SK-N-SH treated with all-trans-retinoic acid at 6 μM for 48 hours (cell line): ENCODE data around the gene CHRD.
A peak's percentile ranks its signal among the peaks of the same experiment; 100 is the strongest.

Experiments used
- ATAC-seq: fragments of 200-7000 bp; cut with Tn5 transposase; 3 replicates; pipeline ENCODE4 v1.9.1; 2020; ENCODE audit warnings: mild to moderate bottlenecking, moderate library complexity
- ARNTL ChIP-seq: fragments of 450-650 bp; formaldehyde crosslinking; IDR thresholded peaks from 2 replicates; pipeline ENCODE4 v1.5.0; 2020; ENCODE audit warnings: low read depth, mild to moderate bottlenecking, moderate library complexity, borderline replicate concordance
- BACH2 ChIP-seq: fragments of 250-450 bp; sonication (Bioruptor Pico); IDR thresholded peaks from 2 replicates; pipeline ENCODE4 v1.9.0; 2021; ENCODE audit warnings: mild to moderate bottlenecking, borderline replicate concordance
- CREB5 ChIP-seq: fragments of 250-450 bp; sonication (Bioruptor Pico); IDR thresholded peaks from 2 replicates; pipeline ENCODE4 v1.5.1; 2020; ENCODE audit warnings: low read depth, mild to moderate bottlenecking, moderate library complexity
- CSDC2 ChIP-seq: fragments of 250-450 bp; sonication (Bioruptor Pico); IDR thresholded peaks from 2 replicates; pipeline ENCODE4 v1.5.0; 2020; ENCODE audit warnings: mild to moderate bottlenecking, moderate library complexity
- CSRNP3 ChIP-seq: fragments of 250-450 bp; sonication (Bioruptor Pico); IDR thresholded peaks from 2 replicates; pipeline ENCODE4 v1.5.1; 2021; ENCODE audit warnings: mild to moderate bottlenecking, moderate library complexity
- ESRRG ChIP-seq: fragments of 250-450 bp; sonication (Bioruptor Pico); IDR thresholded peaks from 2 replicates; pipeline ENCODE4 v1.6.1; 2021; ENCODE audit warnings: mild to moderate bottlenecking
- GLIS3 ChIP-seq: fragments of 250-450 bp; sonication (Bioruptor Pico); IDR thresholded peaks from 2 replicates; pipeline ENCODE4 v1.5.0; 2020; ENCODE audit warnings: mild to moderate bottlenecking, moderate library complexity
- ISL1 ChIP-seq: fragments of 250-450 bp; sonication (Bioruptor Pico); IDR thresholded peaks from 2 replicates; pipeline ENCODE4 v2.1.2; 2022; ENCODE audit warnings: mild to moderate bottlenecking, moderate library complexity
- OSR1 ChIP-seq: fragments of 250-450 bp; sonication (Bioruptor Pico); IDR thresholded peaks from 2 replicates; pipeline ENCODE4 v1.8.0; 2022; ENCODE audit warnings: moderate library complexity, mild to moderate bottlenecking, inconsistent platforms
- PATZ1 ChIP-seq: fragments of 250-450 bp; sonication (Bioruptor Pico); IDR thresholded peaks from 2 replicates; pipeline ENCODE4 v1.8.0; 2020; ENCODE audit warnings: mild to moderate bottlenecking, moderate library complexity, borderline replicate concordance
- POU6F1 ChIP-seq: fragments of 250-450 bp; sonication (Bioruptor Pico); IDR thresholded peaks from 2 replicates; pipeline ENCODE4 v1.8.0; 2021; ENCODE audit warnings: low read depth, mild to moderate bottlenecking, moderate library complexity, borderline replicate concordance
- PPARA ChIP-seq: fragments of 250-450 bp; sonication (Bioruptor Pico); IDR thresholded peaks from 2 replicates; pipeline ENCODE4 v1.5.0; 2020; ENCODE audit warnings: mild to moderate bottlenecking, borderline replicate concordance
- RARB ChIP-seq: fragments of 250-450 bp; sonication (Bioruptor Pico); IDR thresholded peaks from 2 replicates; pipeline ENCODE4 v1.8.0; 2021; ENCODE audit warnings: mild to moderate bottlenecking, moderate library complexity
- SNAI2 ChIP-seq: fragments of 250-450 bp; sonication (Bioruptor Pico); IDR thresholded peaks from 2 replicates; pipeline ENCODE4 v1.5.0; 2020; ENCODE audit warnings: mild to moderate bottlenecking, moderate library complexity
- TCF4 ChIP-seq: fragments of 250-450 bp; sonication (Bioruptor Pico); IDR thresholded peaks from 2 replicates; pipeline ENCODE4 v1.8.0; 2021; ENCODE audit warnings: mild to moderate bottlenecking, moderate library complexity, borderline replicate concordance
- TOX ChIP-seq: fragments of 250-450 bp; sonication (Bioruptor Pico); IDR thresholded peaks from 2 replicates; pipeline ENCODE4 v1.8.0; 2021; ENCODE audit warnings: mild to moderate bottlenecking, moderate library complexity, borderline replicate concordance
- ZC3H10 ChIP-seq: fragments of 250-450 bp; sonication (Bioruptor Pico); IDR thresholded peaks from 2 replicates; pipeline ENCODE4 v1.5.1; 2021; ENCODE audit warnings: mild to moderate bottlenecking, moderate library complexity
- ZFP3 ChIP-seq: fragments of 250-450 bp; sonication (Bioruptor Pico); IDR thresholded peaks from 2 replicates; pipeline ENCODE4 v1.5.0; 2020; ENCODE audit warnings: mild to moderate bottlenecking, moderate library complexity
- ZFP30 ChIP-seq: fragments of 450-650 bp; formaldehyde crosslinking; IDR thresholded peaks from 2 replicates; pipeline ENCODE4 v1.5.0; 2022; ENCODE audit warnings: mild to moderate bottlenecking, moderate library complexity
- ZNF565 ChIP-seq: fragments of 450-650 bp; formaldehyde crosslinking; conservative IDR thresholded peaks from 2 replicates; pipeline ENCODE4 v1.5.0; 2020; ENCODE audit warnings: low read depth, mild to moderate bottlenecking, moderate library complexity
- ZNF70 ChIP-seq: fragments of 450-650 bp; formaldehyde crosslinking; IDR thresholded peaks from 2 replicates; pipeline ENCODE4 v1.5.0; 2020; ENCODE audit warnings: mild to moderate bottlenecking, moderate library complexity
- ZNF8 ChIP-seq: fragments of 450-650 bp; formaldehyde crosslinking; IDR thresholded peaks from 2 replicates; pipeline ENCODE4 v1.5.0; 2020; ENCODE audit warnings: mild to moderate bottlenecking, moderate library complexity

The CHRD gene

GRCh38 chr3:184395320-184395660, 15.4 kb downstream of the CHRD start:
- no peak for TF ChIP-seq RARB (CRISPR knock-in tag)
- TF ChIP-seq TOX (CRISPR knock-in tag): no peak
- TF ChIP-seq POU6F1 (CRISPR knock-in tag): no peak
- TF ChIP-seq CSDC2 (CRISPR knock-in tag): no peak
- no peak for TF ChIP-seq ESRRG (CRISPR knock-in tag)
- no peak for TF ChIP-seq ZFP3 (CRISPR knock-in tag)
- no peak for TF ChIP-seq TCF4 (CRISPR knock-in tag)
- no peak for TF ChIP-seq ZNF565 (CRISPR knock-in tag)
- no peak for TF ChIP-seq CSRNP3 (CRISPR knock-in tag)
- TF ChIP-seq ZNF70 (CRISPR knock-in tag): no peak
- no peak for TF ChIP-seq CREB5 (CRISPR knock-in tag)
- TF ChIP-seq ISL1: no peak
- TF ChIP-seq GLIS3 (CRISPR knock-in tag): no peak
- TF ChIP-seq ZC3H10 (CRISPR knock-in tag): no peak
- no peak for TF ChIP-seq BACH2 (CRISPR knock-in tag)
- TF ChIP-seq SNAI2: no peak
- TF ChIP-seq PPARA: no peak
- no peak for TF ChIP-seq ZFP30
- TF ChIP-seq ZNF8: no peak
- ATAC-seq: no peak

- peak; percentile 86 for ATAC-seq
- TF ChIP-seq OSR1 (CRISPR knock-in tag) (no peak), ARNTL (CRISPR knock-in tag) (no peak), ZNF565 (CRISPR knock-in tag) (no peak), PATZ1 (CRISPR knock-in tag) (no peak), TOX (CRISPR knock-in tag) (no peak), TCF4 (CRISPR knock-in tag) (no peak), GLIS3 (CRISPR knock-in tag) (no peak), ZFP30 (no peak), ZNF8 (no peak), ZC3H10 (CRISPR knock-in tag) (no peak), BACH2 (CRISPR knock-in tag) (no peak), POU6F1 (CRISPR knock-in tag) (no peak), CREB5 (CRISPR knock-in tag) (no peak), SNAI2 (no peak), CSDC2 (CRISPR knock-in tag) (no peak), CSRNP3 (CRISPR knock-in tag) (no peak), PPARA (no peak), ZFP3 (CRISPR knock-in tag) (no peak)
Observed at GRCh38 chr3:184399410-184399809, 19.6 kb downstream of the CHRD start.
